Measurements from ENCODE around the gene SGPL1. TPM values are rescaled to one million over a fixed set of nuclear protein-coding genes. Genes with fewer than 3 reads are reported as not detected.

The SGPL1 gene
- total and polyA plus RNA-seq, 3 experiments from 2014 or later, result 17.8 to 64.4 (median 64.3) TPM

GRCh38 chr10:70896551-70896950 is 80.8 kb downstream of the SGPL1 start:
- H3K36me3 Mint-ChIP-seq, result no peaks in the 10 kb centered on the region
- H3K4me3 Mint-ChIP-seq, result no peak overlapping the region
- H3K27me3 ChIP-seq (ENCODE audit: insufficient read depth, low read length, poor library complexity, severe bottlenecking), result no peaks in the 10 kb centered on the region
- peaks cover 0 to 4% (median 0%) of the 10 kb centered on the region in 3 donors for H3K4me1 Mint-ChIP-seq
- H3K4me1 ChIP-seq (ENCODE audit: insufficient read depth, low read length), result no peaks in the 10 kb centered on the region
- no peak overlapping the region for H3K27ac Mint-ChIP-seq
- no peak overlapping the region for H3K27ac ChIP-seq (ENCODE audit: low read depth, low read length)
- no peaks in the 10 kb centered on the region for H3K9me3 Mint-ChIP-seq
- no peaks in the 10 kb centered on the region for H3K36me3 ChIP-seq (ENCODE audit: insufficient read depth, low read length)
- CTCF ChIA-PET, result no interaction called here
- H3K4me3 ChIP-seq (ENCODE audit: low read length), result no peak overlapping the region
- H3K27me3 Mint-ChIP-seq, result peaks cover 0 to 3% of the 10 kb centered on the region in 2 donors
- H3K9me3 ChIP-seq (ENCODE audit: low read length), result no peaks in the 10 kb centered on the region
- no peak for DNase-seq
- POLR2A ChIA-PET, result no interaction called here

GRCh38 chr10:70898687-70899086 is 82.9 kb downstream of the SGPL1 start:
- Mint-ChIP-seq H3K9me3 (no peaks in the 10 kb centered on the region), H3K27ac (no peak overlapping the region), H3K4me3 (no peak overlapping the region), H3K36me3 (no peaks in the 10 kb centered on the region), H3K4me1 (no peaks in the 10 kb centered on the region), H3K27me3 (peaks cover 3 to 8% of the 10 kb centered on the region in 2 donors)
- H3K36me3 ChIP-seq (ENCODE audit: insufficient read depth, low read length), result no peaks in the 10 kb centered on the region
- no peaks in the 10 kb centered on the region for H3K27me3 ChIP-seq (ENCODE audit: insufficient read depth, low read length, poor library complexity, severe bottlenecking)
- POLR2A ChIA-PET, result no interaction called here
- no peaks in the 10 kb centered on the region for H3K4me1 ChIP-seq (ENCODE audit: insufficient read depth, low read length)
- CTCF ChIA-PET, result no interaction called here
- no peak overlapping the region for H3K4me3 ChIP-seq (ENCODE audit: low read length)
- H3K27ac ChIP-seq (ENCODE audit: low read depth, low read length), result no peak overlapping the region
- H3K9me3 ChIP-seq (ENCODE audit: low read length), result no peaks in the 10 kb centered on the region
- DNase-seq, result no peak

- Histone ChIP-seq H3K4me3 (ENCODE audit: low read length) (no peak overlapping the region), H3K36me3 (ENCODE audit: insufficient read depth, low read length) (no peaks in the 10 kb centered on the region), H3K27me3 (ENCODE audit: insufficient read depth, low read length, poor library complexity, severe bottlenecking) (no peaks in the 10 kb centered on the region), H3K4me1 (ENCODE audit: insufficient read depth, low read length) (no peaks in the 10 kb centered on the region), H3K9me3 (ENCODE audit: low read length) (no peaks in the 10 kb centered on the region), H3K27ac (ENCODE audit: low read depth, low read length) (no peak overlapping the region)
- H3K36me3 Mint-ChIP-seq, result no peaks in the 10 kb centered on the region
- H3K27ac Mint-ChIP-seq, result no peak overlapping the region
- CTCF ChIA-PET, result interaction anchor here (2.3 kb wide), 1 partner anchor 9 kb away, joined by 5 read pairs; no protein-coding TSS in a partner anchor
- H3K27me3 Mint-ChIP-seq, result peaks cover 3 to 8% of the 10 kb centered on the region in 2 donors
- POLR2A ChIA-PET, result no interaction called here
- DNase-seq, result no peak
- no peaks in the 10 kb centered on the region for H3K4me1 Mint-ChIP-seq
- no peaks in the 10 kb centered on the region for H3K9me3 Mint-ChIP-seq
- H3K4me3 Mint-ChIP-seq, result no peak overlapping the region
These were observed 83.3 kb downstream of the SGPL1 start for GRCh38 chr10:70899096-70899495.

DNA sequence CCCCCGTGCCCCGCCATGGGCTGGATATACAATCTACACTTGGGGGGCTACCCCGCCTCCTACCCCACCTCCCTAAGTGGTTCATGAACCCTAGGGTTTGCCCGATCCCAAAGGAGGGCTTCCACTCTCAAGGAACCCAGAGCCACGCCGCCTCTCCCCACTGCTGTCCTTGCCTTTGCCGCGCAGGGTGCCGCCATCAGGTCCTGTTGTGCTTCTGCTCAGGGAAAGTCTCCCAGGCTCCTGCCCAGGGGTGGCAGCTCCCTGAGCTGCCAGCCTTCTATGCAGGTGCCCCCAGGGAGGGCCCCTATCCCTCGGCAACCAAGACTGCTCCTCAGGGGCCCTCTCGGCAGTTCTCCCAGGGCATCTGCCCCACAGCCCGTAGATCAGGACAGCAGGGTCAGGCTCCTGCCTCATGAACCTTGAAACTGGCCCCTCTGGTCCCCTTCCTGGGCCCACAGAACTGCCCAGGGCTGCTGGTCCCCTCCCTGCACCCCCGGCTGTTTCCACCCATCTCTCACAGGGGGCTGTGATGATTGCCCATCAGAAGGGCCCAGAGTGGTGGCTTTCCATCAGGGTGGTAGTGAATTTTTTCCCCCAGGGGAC is 85.6 kb downstream of the SGPL1 start:
- no peak overlapping the region for H3K27ac ChIP-seq (ENCODE audit: low read depth, low read length)
- H3K9me3 ChIP-seq (ENCODE audit: low read length), result no peaks in the 10 kb centered on the region
- H3K9me3 Mint-ChIP-seq, result no peaks in the 10 kb centered on the region
- no peak overlapping the region for H3K27ac Mint-ChIP-seq
- POLR2A ChIA-PET, result no interaction called here
- no peak for DNase-seq
- H3K36me3 ChIP-seq (ENCODE audit: insufficient read depth, low read length), result no peaks in the 10 kb centered on the region
- no peaks in the 10 kb centered on the region for H3K4me1 Mint-ChIP-seq
- no peak overlapping the region for H3K4me3 ChIP-seq (ENCODE audit: low read length)
- no peaks in the 10 kb centered on the region for H3K4me1 ChIP-seq (ENCODE audit: insufficient read depth, low read length)
- no peaks in the 10 kb centered on the region for H3K27me3 ChIP-seq (ENCODE audit: insufficient read depth, low read length, poor library complexity, severe bottlenecking)
- H3K36me3 Mint-ChIP-seq, result no peaks in the 10 kb centered on the region
- peaks cover 3 to 12% of the 10 kb centered on the region in 2 donors for H3K27me3 Mint-ChIP-seq
- CTCF ChIA-PET, result interaction anchor here (2.3 kb wide), 1 partner anchor 11 kb away, joined by 5 read pairs; no protein-coding TSS in a partner anchor
- no peak overlapping the region for H3K4me3 Mint-ChIP-seq

GRCh38 chr10:70902661-70903261 is 87.0 kb downstream of the SGPL1 start:
- Histone ChIP-seq H3K36me3 (ENCODE audit: insufficient read depth, low read length) (no peaks in the 10 kb centered on the region), H3K27me3 (ENCODE audit: insufficient read depth, low read length, poor library complexity, severe bottlenecking) (no peaks in the 10 kb centered on the region), H3K4me3 (ENCODE audit: low read length) (no peak overlapping the region), H3K4me1 (ENCODE audit: insufficient read depth, low read length) (no peaks in the 10 kb centered on the region), H3K9me3 (ENCODE audit: low read length) (no peaks in the 10 kb centered on the region), H3K27ac (ENCODE audit: low read depth, low read length) (no peak overlapping the region)
- ChIA-PET POLR2A (no interaction called here), CTCF (interaction anchor here (1.3 kb wide), 1 partner anchor 13 kb away, joined by 3 read pairs; no protein-coding TSS in a partner anchor)
- H3K36me3 Mint-ChIP-seq, result no peaks in the 10 kb centered on the region
- DNase-seq, result no peak
- no peaks in the 10 kb centered on the region for H3K4me1 Mint-ChIP-seq
- H3K9me3 Mint-ChIP-seq, result no peaks in the 10 kb centered on the region
- no peak overlapping the region for H3K4me3 Mint-ChIP-seq
- H3K27me3 Mint-ChIP-seq, result peaks cover 3 to 12% of the 10 kb centered on the region in 2 donors
- H3K27ac Mint-ChIP-seq, result no peak overlapping the region

- POLR2A ChIA-PET, result no interaction called here
These were observed 87.6 kb downstream of the SGPL1 start for GRCh38 chr10:70903262-70903921.

GRCh38 chr10:70905071-70906021 is 89.6 kb downstream of the SGPL1 start:
- no peak overlapping the region for H3K4me3 Mint-ChIP-seq
- H3K27ac Mint-ChIP-seq, result no peak overlapping the region
- POLR2A ChIA-PET, result no interaction called here

More at GRCh38 chr10:70903262-70903921, 87.6 kb downstream of the SGPL1 start:
- H3K4me1 ChIP-seq (ENCODE audit: insufficient read depth, low read length), result no peaks in the 10 kb centered on the region
- Mint-ChIP-seq H3K4me1 (no peaks in the 10 kb centered on the region), H3K27ac (no peak overlapping the region), H3K9me3 (no peaks in the 10 kb centered on the region), H3K36me3 (no peaks in the 10 kb centered on the region), H3K4me3 (peak overlapping the region in 1 of 7 donors; percentile 44), H3K27me3 (peaks cover 3 to 12% of the 10 kb centered on the region in 2 donors)
- no peaks in the 10 kb centered on the region for H3K27me3 ChIP-seq (ENCODE audit: insufficient read depth, low read length, poor library complexity, severe bottlenecking)
- CTCF ChIA-PET, result interaction anchor here (1.3 kb wide), 2 partner anchors 13 to 21 kb away, joined by 3 to 6 read pairs; no protein-coding TSS in a partner anchor
- peak in 1 of 5 donors; percentile 16 for DNase-seq
- H3K9me3 ChIP-seq (ENCODE audit: low read length), result no peaks in the 10 kb centered on the region
- H3K36me3 ChIP-seq (ENCODE audit: insufficient read depth, low read length), result no peaks in the 10 kb centered on the region
- no peak overlapping the region for H3K27ac ChIP-seq (ENCODE audit: low read depth, low read length)
- H3K4me3 ChIP-seq (ENCODE audit: low read length), result no peak overlapping the region

More at GRCh38 chr10:70905071-70906021, 89.6 kb downstream of the SGPL1 start:
- H3K4me3 ChIP-seq (ENCODE audit: low read length), result no peak overlapping the region
- CTCF ChIA-PET, result interaction anchor here (1.2 kb wide), 1 partner anchor 18 kb away, joined by 4 read pairs; no protein-coding TSS in a partner anchor
- H3K36me3 Mint-ChIP-seq, result no peaks in the 10 kb centered on the region
- no peaks in the 10 kb centered on the region for H3K9me3 ChIP-seq (ENCODE audit: low read length)
- H3K27me3 ChIP-seq (ENCODE audit: insufficient read depth, low read length, poor library complexity, severe bottlenecking), result no peaks in the 10 kb centered on the region
- H3K27ac ChIP-seq (ENCODE audit: low read depth, low read length), result no peak overlapping the region
- no peaks in the 10 kb centered on the region for H3K4me1 Mint-ChIP-seq
- H3K9me3 Mint-ChIP-seq, result no peaks in the 10 kb centered on the region
- peaks cover 6 to 12% of the 10 kb centered on the region in 2 donors for H3K27me3 Mint-ChIP-seq
- no peaks in the 10 kb centered on the region for H3K36me3 ChIP-seq (ENCODE audit: insufficient read depth, low read length)
- DNase-seq, result no peak
- no peaks in the 10 kb centered on the region for H3K4me1 ChIP-seq (ENCODE audit: insufficient read depth, low read length)
